Dedifferentiated amniotic fluid mesenchymal stem cell (primary cell): Measurements from ENCODE around the gene DHFR.

Source experiments
- DNase-seq: peaks from one replicate; pipeline ENCODE4 v3.0.0-alpha.2; 2016; ENCODE audit errors: extremely low spot score

The DHFR gene

DNA sequence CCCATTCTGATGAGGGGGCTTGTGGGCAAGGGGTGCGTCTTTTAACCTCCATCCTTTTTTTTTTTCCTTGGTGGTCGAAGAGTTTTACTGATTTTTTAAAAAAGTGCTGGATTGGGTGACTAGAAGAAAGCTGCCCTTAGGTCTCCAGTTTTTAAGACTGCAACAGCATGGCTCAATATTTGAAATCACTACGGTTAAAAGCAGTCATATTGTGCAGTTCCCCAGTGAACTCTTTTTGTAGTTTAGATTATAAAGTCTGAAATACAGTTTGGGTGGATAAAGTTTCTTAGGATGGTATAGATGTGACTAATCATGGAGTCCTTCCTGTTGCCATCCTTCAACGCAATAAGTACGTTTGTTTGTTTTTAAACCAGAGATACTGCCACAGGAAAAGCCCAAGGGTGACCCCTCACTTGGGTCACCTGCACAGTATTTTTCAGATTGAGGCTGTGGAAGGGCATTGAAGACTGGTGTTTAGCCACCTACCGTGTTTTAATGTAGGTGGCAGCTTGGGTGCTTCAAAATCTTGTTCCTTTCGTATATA is 520 bp upstream of the DHFR start:
- DNase-seq: no peak

DNA sequence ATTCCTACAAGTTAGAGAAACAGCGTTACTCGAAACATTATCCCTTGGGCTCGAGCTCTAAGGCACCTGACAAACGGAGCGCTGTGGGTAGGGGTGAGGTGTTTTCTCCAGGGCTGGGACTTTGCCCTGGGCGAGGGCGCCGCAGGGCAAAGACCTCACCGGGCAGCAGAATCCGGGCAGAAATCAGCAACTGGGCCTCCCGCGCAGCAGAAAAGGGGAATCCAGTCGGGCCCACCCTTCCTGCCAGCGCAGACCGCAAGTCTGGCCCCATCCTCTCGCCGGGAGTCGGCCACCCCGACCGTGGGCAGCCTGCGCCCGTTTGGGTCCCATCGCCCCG is 761 bp downstream of the DHFR start:
- no peak for DNase-seq

DNA sequence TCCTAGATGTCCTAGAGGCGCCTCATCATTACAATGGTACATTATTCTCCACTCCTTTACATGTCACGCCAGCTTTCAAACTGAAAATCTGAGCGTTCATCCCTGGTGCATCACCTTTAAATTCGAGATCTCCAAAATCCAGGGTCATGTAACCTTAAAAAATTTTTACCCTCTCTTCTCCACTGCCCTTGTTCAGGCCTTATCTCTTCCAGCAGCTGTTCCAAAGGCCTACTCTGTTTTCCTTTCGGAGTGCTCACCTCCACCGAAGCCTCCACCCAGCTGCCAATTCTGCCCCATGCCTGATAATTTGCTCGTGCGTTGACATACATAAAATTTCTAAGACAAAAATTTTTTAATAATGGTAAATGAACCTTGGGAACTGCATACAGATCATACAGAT is 1.3 kb downstream of the DHFR start:
- no peak for DNase-seq

DNA sequence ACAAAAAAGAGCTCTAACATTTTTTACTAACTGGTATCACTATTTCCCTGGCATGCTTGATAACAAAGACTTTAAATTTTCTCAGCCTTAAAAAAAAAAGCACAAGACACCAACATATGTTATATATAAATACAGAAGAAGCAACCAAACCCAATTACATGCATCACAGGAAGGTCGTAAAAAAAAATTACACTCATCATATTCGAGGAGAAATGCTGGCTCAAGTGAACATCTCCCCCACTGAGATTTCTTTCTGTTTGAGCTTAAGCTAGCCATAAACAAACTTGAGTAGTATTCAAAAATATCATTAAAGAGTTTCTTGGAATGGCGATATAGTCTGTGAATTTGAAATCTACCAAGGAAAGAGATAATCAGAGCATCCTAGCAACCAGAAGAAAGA is 7.9 kb downstream of the DHFR start:
- DNase-seq: no peak

DNA sequence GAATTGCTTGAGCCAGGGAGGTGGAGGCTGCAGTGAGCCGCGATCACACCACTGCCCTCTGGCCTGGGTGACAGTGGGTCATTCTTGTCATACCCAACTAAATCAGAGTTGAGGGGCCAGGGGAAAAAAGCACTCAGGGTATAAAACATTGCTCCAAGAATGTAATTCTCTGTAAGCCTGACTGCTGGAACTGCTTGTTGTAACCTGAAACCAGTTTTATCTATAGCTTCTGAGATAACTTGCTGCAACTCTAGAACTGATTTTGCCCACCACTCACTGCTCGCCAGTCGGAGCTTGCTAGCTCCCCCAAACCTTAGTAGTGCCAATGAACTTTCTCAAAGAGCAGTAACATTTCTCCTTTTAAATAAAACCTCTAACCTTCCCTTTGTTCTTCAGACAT is 9.9 kb downstream of the DHFR start:
- DNase-seq: no peak

DNA sequence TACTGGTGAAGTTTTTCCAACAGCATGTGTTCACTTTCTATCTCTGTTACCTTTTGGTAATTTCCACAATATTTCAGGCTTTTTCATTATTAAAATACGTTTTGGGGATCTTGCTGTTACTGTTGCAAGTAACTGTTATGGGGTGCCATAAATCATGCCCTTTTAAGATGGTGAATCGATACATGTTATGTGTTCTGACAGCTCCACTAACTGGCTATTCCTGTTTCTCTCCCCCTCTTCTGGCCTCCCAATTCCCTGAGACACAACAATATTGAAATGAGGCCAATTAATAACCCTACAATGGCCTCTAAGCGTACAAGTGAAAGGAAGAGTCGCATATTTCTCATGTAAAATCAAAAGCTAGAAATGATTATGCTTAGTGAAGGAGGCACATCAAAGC is 13.4 kb downstream of the DHFR start:
- DNase-seq: no peak

DNA sequence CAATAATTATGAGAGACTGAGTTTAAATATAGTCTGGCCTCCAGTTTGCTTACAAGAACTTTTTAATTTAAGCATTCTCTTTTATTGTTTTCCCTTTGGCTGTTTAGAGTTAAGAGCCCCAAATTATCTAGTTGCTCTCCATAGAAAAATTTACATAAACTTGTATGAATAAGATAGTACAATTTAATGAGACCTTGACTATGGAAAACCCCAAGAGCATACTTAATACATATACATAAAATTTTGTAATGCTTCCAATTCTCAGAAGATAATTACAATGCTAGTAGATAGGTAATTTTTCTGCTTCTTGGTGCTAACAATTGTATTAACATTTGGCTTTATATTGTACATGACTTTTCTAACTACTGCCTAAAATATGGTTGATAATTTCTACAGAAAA is 20.6 kb downstream of the DHFR start:
- no peak for DNase-seq

DNA sequence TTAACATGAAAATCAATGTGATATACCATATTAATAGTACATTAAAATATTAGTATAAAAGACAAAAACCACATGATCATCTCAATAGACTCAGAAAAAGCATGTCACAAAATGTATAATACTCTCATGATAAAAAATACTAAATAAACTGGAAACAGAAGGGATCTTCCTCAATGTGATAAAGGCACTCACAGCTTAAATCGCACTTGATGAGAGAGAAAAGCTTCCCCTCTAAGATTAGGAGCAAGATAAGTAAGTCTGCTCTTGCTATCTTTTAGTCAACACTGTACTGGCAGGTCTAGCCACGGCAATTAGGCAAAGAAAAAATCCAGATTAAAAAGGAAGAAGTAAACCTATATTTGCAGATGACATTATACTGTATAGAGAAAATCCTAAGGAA is 22.1 kb downstream of the DHFR start:
- DNase-seq: no peak

DNA sequence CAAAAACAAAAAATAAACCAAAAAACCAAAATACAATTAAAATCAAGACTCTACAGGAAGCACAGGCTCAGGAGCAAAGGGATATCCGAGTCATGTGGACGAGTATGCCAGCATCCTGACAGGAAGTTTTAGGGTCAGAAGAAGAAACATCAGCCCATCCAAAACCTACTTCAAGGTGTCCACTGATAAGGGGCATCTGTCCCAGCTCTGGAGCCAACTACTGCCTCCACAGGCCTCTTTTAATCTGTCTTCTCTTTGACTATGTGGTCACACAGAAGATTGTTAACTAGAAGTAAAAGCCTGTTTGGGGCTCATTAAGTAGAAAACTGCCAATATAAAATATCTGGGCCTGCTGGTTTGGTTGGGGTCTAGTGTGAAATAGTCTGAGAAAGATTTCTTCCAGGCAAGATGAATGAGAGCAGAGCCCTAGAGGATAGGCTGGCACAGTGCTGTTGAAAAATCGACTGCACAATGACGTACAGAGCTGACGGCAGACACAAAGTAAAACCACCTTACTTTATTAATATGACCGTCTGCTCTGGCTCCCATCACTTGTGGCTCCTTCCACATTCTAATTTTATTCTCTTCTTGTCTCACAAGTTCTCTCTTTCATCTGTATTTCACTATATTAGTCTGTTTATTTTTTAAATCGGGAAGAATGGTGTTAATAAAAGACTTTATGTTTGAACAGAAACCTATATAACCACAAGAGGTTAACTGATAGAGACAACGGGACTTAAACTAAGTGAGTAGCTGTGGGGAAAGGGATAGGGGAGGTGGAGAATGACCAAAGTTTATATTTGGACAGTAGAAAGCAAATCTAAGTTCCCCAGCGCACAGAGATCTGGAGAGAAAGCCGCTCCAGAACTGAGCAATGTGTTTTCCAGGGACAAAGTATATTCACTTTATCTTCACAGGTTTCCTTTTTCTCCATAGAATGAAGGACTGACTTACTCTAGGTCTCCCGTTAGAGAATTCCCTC is 23.2 kb downstream of the DHFR start:
- no peak for DNase-seq

DNA sequence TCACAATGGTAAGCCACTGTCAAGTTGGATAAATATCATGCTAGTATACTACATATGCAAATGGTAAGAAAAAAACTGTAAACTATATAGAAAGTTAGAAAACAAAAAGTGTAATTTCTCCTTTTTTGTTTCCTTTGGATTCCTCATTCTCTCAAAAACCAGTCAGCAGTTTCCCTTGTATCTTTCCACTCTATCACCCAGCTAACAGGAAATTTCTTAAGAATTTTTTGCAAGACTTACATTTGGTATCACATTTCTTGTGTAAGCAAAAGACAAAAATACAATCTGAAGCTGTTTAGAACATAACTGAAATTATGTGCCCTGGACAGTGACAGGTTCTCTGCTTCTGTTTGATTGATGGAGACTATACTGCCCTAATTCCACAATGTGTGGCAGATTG is 25.5 kb downstream of the DHFR start:
- DNase-seq: no peak

DNA sequence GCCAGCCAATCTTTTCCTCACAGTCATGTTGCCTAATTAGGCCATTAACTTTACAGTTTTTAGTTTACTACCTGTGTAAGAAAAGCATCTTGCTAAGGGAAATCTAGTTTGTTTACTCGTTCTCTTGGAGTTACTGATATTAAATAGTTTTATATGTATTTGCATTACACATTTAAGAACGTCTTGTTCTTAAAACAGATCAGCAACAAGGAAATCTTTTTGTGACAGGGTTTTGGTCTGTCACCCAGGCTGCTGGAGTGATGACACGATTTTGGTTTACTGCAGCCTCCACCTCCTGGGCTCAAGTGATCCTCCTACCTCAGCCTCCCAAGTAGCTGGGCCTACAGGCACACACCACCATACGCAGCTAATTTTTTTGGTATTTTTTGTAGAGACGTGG is 29.6 kb downstream of the DHFR start:
- DNase-seq: no peak

DNA sequence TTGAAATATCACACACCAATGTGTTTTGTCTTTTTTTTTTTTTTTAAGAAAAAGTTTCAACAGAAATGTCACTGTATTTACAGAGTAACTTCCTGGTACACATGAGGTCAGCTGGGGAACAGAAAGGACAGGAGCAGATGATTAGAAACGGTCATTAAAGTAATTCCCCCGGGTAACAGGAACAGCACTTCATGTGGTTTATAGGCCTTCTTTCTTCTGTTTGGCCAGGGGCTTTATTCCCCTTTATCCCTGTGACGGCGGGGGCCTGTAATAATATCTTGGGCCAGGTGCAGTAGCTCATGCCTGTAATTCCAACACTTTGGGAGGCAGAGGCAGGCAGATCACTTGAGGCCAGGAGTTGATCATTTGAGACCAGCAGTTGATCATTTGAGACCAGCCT is 30.8 kb downstream of the DHFR start:
- DNase-seq: no peak

DNA sequence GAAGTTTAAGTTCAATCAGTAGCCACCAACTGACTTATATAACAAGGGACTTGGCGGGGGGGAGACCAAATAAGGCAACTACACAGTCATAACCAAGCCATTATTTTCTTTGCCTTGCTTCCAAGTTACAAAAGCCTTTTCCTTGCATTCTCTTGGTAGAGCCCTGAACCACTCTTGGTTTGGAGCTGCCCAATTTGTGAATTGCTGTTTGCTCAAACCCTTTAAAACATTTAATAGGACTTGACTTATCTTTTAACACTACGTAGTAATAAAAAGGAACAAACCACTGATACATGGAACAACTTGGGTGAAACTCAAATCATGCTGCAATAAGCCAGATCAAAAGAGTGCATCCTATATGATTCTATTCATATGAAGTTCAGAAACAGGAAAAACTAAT is 32.0 kb downstream of the DHFR start:
- no peak for DNase-seq

DNA sequence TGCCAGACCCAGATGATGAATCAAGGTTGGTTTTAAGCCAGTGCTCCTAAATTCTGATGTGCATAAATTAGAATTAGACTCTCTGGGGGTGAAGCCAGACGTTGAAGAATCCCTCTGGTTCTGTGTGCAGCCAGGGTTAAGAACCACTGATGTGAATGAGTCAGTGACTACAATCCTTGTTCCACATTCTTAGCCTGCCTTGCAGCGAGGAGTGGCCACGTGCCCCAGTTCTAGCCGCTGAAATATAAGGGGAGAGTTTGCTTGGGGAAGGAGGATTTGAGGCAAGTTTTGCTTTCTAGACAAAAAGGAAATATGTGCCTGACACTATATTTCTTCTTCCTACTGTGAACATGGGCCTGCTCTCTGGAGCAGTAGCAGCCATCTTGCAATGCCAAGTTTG is 34.6 kb downstream of the DHFR start:
- no peak for DNase-seq

DNA sequence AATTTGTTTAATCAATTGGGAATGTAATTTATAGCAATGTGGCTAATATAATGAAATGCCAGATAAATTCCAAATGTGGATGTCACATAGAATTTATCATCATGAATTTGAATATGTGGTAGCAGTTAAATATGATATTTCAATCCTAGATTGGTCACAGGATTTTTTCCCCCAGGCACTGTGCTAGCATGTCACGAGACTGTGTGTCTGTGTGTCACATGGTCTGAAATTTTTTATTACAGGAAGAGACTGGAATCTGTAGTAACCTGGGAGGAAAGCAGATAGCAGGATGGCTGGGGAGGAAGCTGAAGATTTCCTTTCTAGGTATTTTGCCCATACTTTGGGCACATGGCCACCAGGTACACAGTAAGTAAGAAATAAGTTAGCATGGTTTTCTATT is 35.7 kb downstream of the DHFR start:
- no peak for DNase-seq

DNA sequence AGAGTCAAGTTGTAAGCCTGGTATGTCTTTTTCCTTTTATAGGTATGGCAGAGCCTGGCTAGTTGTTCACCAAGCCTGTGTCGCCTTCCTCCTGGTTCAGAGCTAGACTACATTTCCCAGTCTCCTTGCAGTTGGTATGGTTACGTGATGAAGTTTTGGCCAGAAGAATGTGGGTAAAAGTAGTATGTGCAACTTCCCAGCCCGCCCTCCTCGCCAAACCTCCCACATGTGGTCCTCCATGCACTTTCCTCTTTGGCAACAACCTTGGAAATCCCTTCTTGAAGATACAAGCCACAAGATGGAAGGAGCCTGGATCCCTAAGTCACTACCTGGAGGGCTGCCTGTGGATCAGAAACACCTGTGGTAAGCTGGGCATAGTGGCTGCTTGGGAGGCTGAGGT is 36.3 kb downstream of the DHFR start:
- no peak for DNase-seq

DNA sequence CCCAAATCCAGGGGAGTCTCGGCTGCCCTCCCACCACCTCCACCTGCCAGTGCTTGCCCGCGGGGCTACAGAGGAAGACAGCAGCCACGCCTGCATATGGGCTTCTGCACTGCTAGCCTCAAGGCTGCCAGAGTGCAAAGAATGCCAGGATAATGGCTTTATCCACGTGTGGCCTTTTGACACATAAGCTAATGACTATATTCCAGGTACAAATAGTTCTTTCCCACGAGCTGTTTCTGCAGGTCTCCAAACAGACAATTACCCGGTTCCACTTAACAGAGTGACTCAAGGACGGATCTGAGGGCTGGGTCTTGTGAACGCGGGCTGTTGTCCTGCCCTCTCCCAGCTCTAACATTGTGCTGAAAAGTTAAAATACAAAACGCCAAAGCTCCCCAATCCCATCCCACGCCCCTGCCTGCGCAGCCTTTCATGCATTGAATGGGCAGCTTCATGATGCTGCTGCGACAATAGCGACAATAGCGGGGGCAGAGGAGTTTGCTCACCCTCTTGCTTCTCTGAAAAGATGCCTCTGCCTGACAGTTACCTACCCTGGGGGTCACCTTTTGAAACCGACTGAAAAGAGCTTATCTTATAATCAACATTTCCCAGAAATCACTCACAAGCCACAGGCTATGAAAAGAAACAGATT is 39.4 kb downstream of the DHFR start:
- DNase-seq: no peak

DNA sequence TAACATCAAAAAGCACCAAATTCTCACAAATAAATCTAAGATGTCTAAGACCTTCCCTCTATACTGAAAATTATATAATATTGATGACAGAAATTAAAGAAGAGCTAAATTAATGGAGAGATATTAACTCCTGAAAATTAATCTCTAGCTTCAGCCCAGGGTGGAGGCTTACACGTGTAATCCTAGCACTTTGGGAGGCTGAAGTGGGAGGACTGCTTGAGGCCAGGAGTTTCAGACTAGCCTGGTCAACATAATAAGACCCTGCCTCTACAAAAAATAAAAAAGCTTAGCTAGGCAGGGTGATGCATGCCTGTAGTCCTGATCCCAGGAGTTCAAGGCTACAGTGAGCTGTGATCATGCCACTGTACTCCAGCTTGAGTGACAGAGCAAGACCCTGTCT is 45.1 kb downstream of the DHFR start:
- DNase-seq: no peak

DNA sequence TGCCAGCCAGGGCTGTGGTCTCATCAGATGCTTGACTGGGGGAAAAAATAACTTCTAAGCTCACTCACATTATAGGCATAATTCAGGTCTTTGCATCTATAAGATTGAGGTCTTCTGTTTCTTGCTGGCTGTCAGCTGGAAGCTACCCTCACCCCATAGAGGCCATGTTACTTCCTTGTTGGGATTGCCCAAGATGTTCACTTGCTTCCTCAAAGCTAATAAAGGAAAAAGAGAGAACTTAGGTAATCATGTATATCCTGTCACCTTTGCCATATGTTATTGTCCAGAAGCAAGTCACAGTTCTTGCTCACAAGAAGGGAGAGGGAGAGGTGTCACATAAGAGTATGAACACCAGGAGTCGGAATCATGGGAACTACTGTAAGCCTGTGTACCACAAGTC is 46.1 kb downstream of the DHFR start:
- no peak for DNase-seq

DNA sequence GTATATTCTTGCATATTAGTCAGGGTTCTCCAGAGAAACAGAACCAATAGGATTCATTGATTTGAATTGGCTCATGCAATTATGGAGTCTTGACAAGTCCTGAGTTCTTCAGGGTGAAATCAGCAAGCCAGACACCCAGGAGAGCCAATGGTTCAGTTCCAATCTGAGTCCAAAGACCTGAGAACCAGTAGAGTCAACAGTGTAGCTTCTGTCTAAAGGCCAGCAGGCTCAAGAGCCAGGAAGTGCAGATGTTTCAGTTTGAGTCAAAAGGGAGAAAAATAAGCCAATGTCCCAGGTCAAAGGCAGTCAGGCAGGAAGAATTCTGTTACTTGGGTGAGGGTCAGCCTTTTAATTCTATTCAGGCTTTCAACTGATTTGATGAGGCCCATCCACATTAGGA is 47.0 kb downstream of the DHFR start:
- DNase-seq: no peak

DNA sequence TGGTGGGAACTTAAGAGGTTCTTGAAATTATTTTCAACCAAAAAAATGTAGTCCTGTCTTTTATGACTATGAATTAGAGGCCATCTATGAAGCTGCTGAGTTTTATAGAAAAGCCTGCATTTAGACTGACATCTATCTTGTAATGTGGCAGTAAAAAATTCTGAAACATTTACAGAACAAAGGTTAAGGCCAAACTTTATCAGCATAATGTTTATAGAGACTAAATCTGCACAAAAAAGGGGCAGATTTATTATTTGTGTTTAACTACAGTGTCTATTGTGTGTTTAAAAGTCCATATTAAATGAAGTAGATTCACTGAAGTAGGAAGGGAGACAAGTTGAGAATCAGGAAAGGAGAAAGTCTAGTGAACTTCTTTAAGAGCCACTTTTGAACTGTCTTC is 47.4 kb downstream of the DHFR start:
- DNase-seq: no peak

DNA sequence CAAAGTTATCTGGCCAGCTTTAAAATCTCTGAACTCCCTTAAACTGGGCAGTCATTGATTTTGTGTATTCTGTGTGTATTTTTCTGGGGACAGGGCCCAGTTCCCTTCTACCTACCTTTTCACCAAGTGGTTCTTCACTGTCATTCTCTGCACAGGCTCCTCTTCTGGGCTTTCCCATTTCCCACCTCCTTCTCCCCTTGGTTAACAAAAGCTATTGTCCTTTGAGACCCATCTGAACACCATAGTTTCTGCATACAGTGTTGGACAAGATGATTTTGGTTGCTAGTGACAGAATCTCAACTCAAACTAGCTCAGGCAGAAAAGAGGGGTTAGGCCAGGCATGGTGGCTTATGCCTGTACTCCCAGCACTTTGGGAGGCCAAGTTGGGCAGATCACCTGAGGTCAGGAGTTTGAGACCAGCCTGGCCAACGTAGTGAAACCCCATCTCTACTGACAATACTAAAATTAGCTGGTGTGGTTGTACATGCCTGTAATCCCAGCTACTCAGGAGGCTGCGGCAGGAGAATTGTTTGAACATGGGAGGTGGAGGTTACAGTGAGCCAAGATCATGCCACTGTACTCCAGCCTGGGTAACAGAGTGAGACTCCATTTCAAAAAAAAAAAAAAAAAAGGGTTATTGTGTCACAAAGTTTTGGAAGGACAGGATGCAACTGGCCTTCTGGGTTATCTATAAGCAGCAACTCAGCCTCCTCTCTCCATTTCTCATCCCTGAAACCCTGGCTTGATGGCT is 53.7 kb downstream of the DHFR start:
- DNase-seq: no peak

DNA sequence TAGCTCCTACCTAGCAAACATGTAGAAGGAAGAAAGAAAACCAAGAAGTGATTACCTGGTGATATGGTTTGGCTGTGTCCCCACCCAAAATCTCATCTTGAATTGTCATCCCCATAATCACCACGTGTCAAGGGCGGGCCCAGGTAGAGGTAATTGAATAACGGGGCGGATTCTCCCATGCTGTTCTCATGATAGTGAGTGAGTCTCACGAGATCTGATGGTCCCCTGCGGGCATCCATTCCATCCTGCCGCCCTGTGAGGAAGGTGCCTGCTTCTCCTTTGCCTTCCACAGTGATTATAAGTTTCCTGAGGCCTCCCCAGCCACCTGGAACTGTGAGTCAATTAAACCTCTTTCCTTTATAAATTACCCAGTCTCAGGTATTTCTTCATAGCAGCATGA is 57.3 kb downstream of the DHFR start:
- DNase-seq: no peak
